Measurements from ENCODE around the gene UBE2D2.

DNA sequence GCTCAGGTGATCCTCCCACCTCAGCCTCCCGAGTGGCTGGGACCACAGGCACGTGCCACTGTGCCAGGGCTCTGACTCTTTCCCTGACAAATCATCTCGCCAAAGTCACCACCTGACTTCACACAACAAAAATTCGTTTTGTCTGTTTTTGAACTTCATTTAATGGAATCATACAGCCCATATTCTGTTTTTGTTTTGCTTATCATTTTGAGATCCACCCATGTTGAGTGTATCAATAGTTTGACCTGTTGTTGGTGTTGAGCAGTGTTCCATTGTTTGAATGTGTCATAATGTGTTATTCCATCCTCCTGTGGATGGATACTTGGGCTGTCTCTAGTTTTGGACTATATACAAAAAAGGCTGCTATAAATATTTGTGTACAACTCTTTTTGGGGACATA, 6.9 kb upstream of the UBE2D2 start:
- TF ChIP-seq ZNF331 (CRISPR knock-in tag; IDR thresholded peaks at IDR 0.05; ENCODE audit: low read depth) (no peak), CREB1 (CRISPR knock-in tag; IDR thresholded peaks at IDR 0.05; ENCODE audit: low read depth) (no peak), EZH2 (IDR thresholded peaks at IDR 0.05; ENCODE audit: low read depth, unreplicated experiment) (no peak), POLR2AphosphoS5 (IDR thresholded peaks at IDR 0.05; ENCODE audit: low read depth) (no peak), STAT1 (IDR thresholded peaks at IDR 0.05; ENCODE audit: unreplicated experiment) (no peak), ZNF114 (CRISPR knock-in tag; IDR thresholded peaks at IDR 0.05) (no peak), EZH2phosphoT487 (IDR thresholded peaks at IDR 0.05; ENCODE audit: unreplicated experiment) (no peak), JUNB (IDR thresholded peaks at IDR 0.05; ENCODE audit: unreplicated experiment) (no peak)
- TF ChIP-seq, protein P1, sequence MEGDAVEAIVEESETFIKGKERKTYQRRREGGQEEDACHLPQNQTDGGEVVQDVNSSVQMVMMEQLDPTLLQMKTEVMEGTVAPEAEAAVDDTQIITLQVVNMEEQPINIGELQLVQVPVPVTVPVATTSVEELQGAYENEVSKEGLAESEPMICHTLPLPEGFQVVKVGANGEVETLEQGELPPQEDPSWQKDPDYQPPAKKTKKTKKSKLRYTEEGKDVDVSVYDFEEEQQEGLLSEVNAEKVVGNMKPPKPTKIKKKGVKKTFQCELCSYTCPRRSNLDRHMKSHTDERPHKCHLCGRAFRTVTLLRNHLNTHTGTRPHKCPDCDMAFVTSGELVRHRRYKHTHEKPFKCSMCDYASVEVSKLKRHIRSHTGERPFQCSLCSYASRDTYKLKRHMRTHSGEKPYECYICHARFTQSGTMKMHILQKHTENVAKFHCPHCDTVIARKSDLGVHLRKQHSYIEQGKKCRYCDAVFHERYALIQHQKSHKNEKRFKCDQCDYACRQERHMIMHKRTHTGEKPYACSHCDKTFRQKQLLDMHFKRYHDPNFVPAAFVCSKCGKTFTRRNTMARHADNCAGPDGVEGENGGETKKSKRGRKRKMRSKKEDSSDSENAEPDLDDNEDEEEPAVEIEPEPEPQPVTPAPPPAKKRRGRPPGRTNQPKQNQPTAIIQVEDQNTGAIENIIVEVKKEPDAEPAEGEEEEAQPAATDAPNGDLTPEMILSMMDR (conservative IDR thresholded peaks at IDR 0.05; ENCODE audit: low read depth in 2 of 2): no peak
- TF ChIP-seq, protein P2, sequence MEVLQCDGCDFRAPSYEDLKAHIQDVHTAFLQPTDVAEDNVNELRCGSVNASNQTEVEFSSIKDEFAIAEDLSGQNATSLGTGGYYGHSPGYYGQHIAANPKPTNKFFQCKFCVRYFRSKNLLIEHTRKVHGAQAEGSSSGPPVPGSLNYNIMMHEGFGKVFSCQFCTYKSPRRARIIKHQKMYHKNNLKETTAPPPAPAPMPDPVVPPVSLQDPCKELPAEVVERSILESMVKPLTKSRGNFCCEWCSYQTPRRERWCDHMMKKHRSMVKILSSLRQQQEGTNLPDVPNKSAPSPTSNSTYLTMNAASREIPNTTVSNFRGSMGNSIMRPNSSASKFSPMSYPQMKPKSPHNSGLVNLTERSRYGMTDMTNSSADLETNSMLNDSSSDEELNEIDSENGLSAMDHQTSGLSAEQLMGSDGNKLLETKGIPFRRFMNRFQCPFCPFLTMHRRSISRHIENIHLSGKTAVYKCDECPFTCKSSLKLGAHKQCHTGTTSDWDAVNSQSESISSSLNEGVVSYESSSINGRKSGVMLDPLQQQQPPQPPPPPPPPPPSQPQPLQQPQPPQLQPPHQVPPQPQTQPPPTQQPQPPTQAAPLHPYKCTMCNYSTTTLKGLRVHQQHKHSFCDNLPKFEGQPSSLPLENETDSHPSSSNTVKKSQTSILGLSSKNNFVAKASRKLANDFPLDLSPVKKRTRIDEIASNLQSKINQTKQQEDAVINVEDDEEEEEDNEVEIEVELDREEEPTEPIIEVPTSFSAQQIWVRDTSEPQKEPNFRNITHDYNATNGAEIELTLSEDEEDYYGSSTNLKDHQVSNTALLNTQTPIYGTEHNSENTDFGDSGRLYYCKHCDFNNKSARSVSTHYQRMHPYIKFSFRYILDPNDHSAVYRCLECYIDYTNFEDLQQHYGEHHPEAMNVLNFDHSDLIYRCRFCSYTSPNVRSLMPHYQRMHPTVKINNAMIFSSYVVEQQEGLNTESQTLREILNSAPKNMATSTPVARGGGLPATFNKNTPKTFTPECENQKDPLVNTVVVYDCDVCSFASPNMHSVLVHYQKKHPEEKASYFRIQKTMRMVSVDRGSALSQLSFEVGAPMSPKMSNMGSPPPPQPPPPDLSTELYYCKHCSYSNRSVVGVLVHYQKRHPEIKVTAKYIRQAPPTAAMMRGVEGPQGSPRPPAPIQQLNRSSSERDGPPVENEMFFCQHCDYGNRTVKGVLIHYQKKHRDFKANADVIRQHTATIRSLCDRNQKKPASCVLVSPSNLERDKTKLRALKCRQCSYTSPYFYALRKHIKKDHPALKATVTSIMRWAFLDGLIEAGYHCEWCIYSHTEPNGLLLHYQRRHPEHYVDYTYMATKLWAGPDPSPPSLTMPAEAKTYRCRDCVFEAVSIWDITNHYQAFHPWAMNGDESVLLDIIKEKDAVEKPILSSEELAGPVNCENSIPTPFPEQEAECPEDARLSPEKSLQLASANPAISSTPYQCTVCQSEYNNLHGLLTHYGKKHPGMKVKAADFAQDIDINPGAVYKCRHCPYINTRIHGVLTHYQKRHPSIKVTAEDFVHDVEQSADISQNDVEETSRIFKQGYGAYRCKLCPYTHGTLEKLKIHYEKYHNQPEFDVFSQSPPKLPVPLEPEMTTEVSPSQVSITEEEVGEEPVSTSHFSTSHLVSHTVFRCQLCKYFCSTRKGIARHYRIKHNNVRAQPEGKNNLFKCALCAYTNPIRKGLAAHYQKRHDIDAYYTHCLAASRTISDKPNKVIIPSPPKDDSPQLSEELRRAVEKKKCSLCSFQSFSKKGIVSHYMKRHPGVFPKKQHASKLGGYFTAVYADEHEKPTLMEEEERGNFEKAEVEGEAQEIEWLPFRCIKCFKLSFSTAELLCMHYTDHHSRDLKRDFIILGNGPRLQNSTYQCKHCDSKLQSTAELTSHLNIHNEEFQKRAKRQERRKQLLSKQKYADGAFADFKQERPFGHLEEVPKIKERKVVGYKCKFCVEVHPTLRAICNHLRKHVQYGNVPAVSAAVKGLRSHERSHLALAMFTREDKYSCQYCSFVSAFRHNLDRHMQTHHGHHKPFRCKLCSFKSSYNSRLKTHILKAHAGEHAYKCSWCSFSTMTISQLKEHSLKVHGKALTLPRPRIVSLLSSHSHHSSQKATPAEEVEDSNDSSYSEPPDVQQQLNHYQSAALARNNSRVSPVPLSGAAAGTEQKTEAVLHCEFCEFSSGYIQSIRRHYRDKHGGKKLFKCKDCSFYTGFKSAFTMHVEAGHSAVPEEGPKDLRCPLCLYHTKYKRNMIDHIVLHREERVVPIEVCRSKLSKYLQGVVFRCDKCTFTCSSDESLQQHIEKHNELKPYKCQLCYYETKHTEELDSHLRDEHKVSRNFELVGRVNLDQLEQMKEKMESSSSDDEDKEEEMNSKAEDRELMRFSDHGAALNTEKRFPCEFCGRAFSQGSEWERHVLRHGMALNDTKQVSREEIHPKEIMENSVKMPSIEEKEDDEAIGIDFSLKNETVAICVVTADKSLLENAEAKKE (CRISPR knock-in tag; IDR thresholded peaks at IDR 0.05): no peak
- TF ChIP-seq, protein P3, sequence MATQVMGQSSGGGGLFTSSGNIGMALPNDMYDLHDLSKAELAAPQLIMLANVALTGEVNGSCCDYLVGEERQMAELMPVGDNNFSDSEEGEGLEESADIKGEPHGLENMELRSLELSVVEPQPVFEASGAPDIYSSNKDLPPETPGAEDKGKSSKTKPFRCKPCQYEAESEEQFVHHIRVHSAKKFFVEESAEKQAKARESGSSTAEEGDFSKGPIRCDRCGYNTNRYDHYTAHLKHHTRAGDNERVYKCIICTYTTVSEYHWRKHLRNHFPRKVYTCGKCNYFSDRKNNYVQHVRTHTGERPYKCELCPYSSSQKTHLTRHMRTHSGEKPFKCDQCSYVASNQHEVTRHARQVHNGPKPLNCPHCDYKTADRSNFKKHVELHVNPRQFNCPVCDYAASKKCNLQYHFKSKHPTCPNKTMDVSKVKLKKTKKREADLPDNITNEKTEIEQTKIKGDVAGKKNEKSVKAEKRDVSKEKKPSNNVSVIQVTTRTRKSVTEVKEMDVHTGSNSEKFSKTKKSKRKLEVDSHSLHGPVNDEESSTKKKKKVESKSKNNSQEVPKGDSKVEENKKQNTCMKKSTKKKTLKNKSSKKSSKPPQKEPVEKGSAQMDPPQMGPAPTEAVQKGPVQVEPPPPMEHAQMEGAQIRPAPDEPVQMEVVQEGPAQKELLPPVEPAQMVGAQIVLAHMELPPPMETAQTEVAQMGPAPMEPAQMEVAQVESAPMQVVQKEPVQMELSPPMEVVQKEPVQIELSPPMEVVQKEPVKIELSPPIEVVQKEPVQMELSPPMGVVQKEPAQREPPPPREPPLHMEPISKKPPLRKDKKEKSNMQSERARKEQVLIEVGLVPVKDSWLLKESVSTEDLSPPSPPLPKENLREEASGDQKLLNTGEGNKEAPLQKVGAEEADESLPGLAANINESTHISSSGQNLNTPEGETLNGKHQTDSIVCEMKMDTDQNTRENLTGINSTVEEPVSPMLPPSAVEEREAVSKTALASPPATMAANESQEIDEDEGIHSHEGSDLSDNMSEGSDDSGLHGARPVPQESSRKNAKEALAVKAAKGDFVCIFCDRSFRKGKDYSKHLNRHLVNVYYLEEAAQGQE (IDR thresholded peaks at IDR 0.05; ENCODE audit: unreplicated experiment): no peak
- TF ChIP-seq, protein P4, sequence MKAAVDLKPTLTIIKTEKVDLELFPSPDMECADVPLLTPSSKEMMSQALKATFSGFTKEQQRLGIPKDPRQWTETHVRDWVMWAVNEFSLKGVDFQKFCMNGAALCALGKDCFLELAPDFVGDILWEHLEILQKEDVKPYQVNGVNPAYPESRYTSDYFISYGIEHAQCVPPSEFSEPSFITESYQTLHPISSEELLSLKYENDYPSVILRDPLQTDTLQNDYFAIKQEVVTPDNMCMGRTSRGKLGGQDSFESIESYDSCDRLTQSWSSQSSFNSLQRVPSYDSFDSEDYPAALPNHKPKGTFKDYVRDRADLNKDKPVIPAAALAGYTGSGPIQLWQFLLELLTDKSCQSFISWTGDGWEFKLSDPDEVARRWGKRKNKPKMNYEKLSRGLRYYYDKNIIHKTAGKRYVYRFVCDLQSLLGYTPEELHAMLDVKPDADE (IDR thresholded peaks at IDR 0.05): no peak
